Stimulated activated naive CD8-positive, alpha-beta T cell treated with anti-CD3 and anti-CD28 coated beads, Interleukin-15, Interleukin-2, amounts not matched to agents 100 U/mL and 50 U/mL, for 24 hours (primary cell): ENCODE measurements around the gene VAV3.
A peak's percentile ranks its signal among the peaks of the same experiment; 100 is the strongest.
"Not testable (repeated sequence)": the region's sequence is repeated elsewhere in the genome, so short reads cannot be mapped to it uniquely, and the experiment has no call there.

Experiments used
- ATAC-seq: fragments of 150-1000 bp; cut with Tn5 transposase; one replicate; pipeline ENCODE4 v1.10.0; 2021
- DNase-seq: peaks from one replicate; pipeline ENCODE4 v3.0.0; 2021

The VAV3 gene

DNA sequence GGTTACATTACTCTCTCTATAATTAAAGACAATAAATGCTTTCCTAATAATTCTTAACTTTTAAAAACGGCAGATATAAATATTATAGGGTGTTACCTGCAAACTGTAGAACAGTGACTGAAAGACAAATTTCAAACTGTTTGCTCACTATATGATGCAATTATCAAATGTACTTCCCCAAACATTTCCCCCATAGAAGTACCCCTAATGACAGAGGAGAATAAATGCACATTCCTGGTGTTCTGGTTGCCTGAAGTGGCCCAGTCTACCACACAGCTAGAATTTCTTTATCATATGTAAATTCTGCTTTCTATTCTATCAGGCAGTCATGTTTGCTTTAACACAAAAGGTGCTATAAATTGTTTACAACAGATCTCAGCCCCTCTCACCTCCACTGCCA, 70.4 kb downstream of the VAV3 start:
- no peak for ATAC-seq
- no peak for DNase-seq

DNA sequence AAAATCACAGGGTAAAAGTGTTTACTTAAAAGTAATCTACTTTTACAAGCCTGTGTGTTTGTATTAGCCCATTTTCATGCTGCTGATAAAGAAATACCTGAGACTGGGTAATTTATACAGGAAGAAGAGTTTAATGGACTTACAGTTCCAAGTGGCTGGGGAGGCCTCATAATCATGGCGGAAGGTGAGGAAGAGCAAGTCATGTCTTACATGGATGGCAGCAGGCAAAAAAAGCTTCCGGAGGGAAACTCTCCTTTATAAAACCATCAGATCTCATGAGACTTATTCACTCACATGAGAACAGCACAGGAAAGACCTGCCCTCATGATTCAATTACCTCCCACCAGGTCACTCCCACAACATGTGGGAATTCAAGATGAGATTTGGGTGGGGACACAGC, 71.6 kb downstream of the VAV3 start:
- DNase-seq, ATAC-seq: not testable (repeated sequence)

DNA sequence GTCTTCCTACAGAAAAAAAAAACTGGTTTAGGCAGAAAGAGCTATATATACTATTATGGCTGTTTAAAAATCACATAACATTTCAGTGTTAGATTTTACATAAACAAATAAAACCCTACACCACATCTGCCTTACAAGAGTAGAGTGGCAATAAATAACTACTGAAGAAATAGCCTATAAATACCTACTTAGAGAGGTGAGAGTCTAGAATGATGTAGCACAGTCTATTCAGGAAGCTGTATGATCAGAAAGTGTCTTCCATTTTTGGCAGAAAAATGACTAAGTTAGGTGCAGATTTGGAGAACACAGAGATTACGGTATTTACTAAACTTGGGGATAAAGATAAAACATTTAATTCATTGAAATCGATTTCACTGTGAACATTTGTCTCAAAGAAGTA, 75.5 kb downstream of the VAV3 start:
- ATAC-seq (no peak), DNase-seq (no peak)

DNA sequence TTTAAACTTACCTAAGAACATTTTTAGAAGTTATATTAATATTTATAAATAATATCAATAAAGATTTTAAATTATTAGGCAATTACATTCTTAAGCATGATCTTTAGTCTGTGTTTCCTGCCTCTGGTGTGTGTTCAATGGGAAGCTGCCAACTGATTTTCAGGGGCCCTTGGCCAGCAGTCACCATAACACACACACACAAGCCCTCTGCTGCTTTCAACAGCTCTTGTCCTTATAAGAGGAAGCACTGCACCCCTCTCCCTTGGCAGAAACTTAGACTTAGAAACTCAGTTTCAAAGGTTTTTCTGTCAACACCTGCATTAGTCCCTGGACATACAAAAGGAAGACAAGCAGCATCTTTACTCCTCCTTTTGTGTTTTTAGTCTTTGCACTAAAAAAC, 81.4 kb downstream of the VAV3 start:
- no peak for ATAC-seq
- DNase-seq, result no peak

DNA sequence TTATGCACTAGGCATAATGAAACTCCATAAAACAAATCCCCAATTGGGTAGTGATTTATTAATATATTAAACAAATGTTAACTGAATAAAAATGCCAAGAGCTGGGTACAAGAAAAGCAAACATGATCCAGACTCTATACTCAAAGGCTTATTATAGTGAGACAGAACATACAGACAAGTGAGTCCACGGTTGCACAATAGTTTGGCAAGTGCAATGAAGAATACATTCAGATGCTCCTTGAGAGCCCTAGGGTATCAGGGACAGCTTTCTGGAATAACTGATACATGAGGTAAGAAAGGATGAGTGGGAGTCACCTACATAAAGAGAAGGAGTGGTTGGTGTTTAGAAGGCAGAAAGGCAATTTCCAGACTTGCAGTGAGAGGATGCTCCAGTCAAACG, 85.1 kb downstream of the VAV3 start:
- no peak for ATAC-seq
- DNase-seq, result no peak

DNA sequence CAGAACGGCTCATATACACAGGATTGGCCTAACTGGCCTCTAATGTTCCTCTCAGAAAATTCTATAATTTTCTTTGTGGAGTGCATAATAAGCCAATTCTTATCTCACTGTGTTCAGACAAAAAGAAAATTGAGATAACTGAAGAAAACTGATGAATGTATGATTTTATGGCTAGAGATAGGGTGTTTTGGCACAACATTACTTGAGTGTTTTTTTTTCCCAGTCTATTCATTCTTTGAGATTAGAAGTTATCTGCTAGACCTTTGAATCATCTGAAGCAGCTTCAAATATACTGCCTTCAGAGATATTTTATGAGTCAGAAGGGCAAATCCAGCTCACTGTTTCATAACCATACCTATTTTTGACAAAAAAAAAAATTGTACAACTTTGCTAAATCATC, 85.6 kb downstream of the VAV3 start:
- ATAC-seq, result peak; percentile 69
- DNase-seq, result no peak

DNA sequence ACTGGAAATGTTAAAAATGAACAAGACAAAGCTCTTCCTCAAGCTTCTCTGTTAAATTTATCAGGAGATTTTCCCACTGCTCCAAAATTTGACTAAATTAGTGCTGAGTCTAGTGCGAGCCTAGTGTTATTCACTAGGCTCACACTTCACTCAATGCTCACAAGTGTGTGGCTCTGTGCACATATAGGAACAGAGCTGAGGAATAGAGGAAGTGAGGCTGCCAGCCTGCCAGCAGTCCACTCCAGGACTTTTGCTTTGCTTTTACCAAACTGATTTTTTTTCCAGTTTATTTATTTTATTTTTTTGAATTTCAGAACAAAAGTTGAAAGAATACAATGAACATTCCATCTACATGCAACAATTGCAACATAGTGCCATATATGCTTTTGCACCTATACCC, 87.2 kb downstream of the VAV3 start:
- ATAC-seq (no peak), DNase-seq (no peak)

DNA sequence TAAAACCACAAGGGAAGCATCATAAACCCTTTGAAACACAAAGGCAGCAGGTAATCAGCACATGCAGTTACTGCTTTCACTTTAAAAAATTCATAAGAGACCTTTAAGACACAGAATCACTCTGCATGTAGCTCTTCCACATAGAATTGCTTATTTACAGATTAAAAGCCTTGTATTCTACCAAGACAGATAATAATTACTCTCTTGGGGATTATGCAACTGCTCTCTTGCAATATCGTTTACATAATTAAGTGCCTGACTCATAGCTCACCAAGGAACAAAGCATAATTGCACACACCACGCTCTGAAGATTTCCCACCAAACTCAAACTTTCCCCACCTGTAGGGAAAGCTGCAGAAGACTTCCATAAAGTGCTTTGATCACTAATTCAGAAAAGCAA, 87.9 kb downstream of the VAV3 start:
- no peak for DNase-seq

DNA sequence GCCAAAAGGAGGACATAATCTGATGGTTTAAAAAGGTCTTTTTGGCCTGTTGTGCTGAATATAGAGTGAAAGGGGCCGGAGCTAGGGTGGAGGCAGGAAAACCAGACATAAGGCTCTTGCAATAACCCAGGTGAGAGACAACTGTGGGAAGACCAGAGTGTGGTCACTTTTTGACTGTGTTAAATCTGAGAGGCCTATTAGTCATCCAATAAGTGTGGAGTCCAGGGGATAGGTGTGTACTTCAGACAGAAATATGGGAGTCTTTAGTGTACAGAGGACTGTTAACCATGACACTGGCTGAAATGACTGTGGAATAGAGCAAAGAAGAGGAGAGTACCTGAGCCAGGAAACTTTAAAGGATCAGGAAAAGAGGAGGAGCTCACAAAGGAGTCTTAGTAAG, 89.3 kb downstream of the VAV3 start:
- DNase-seq, result no peak
- no peak for ATAC-seq

More for the DNA sequence above, 87.9 kb downstream of the VAV3 start:
- no peak for ATAC-seq

DNA sequence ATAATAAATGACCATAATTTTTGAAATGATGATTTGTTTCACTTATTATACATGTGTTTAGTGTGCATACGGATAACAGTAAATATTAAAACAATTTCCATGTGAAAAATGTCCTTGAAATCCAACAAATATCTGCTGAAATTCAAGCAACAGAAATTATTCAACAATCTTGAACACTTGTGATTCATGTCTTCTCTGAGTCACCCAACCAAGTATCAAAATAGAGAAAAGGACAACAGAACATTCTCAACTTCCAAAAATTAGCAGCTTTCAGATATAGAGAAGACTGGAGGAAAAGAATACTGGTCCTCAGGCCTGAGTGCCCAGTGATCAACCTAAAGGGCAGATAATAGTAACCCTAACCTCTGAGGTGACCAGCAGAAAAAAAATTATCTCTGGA, 90.8 kb downstream of the VAV3 start:
- ATAC-seq (no peak), DNase-seq (no peak)

DNA sequence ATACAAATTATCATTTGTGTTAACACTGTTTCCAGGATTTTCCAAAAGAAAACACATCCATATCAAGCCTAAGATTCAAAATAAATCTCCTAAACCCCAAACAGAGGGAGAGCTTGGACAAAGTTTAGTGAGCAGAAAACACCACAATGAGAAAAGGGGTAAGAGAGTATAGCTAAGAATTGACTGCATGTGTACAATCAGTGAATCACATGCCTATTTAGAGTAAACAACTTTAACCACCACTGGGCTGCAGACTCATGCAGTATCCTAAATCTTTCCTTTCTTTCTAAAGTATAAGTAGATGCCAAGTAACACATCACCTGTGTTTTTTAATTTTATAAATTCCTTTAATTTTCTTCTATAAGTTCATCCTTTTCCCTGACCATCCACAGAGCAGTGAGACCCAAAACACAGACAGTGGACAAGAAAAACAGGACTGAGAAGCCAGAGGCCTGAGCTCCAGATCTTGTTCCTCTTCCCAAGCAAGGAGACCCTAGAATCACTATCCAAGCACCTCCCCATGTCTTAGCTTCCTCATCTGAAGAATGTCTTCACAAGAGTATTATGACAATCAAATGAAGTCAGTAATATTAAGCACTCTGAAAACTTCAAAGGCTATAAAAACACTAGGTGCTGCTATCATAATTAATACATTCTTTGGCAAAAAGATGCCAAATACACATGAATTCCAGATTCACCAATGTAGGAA, 93.1 kb downstream of the VAV3 start:
- DNase-seq, result no peak
- no peak for ATAC-seq

DNA sequence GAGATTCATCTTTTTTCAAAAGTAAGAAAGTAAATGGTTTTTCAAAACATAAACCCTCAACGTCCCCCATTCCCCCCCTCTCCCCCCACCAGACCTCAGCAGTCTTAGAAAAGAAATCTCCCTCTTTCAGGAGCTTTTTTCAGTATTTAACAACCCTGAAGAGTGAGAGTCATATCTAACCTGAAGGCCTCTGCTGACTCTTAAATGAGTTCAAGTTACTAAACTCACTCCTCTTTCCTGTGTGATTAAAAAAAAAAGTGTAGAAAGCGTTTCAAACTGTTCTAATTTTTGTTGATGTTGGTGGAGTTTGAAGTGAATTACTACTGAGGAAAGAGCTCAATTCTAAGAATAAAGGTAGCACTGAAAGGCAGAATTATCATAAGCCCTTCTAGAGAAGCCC, 93.7 kb downstream of the VAV3 start:
- ATAC-seq (peak; percentile 66), DNase-seq (no peak)

DNA sequence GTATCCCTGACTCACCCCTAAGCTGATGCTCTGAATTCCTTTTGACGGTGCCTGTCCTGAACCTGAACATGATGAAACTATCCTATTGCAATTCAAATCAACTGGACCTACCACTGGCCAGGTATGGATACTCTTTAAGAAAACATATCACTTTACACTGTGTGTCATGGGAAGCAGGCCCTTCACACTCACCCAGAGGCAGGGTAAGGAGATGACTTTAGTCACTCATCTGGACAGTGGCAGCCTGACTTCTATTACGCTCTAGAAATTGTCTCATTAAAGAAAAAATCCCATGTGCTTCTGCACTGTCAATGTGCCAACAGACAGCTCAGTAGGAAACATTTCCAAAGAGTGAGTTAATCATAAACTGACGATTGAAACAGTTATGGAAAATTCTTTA, 94.3 kb downstream of the VAV3 start:
- no peak for DNase-seq
- ATAC-seq, result no peak

DNA sequence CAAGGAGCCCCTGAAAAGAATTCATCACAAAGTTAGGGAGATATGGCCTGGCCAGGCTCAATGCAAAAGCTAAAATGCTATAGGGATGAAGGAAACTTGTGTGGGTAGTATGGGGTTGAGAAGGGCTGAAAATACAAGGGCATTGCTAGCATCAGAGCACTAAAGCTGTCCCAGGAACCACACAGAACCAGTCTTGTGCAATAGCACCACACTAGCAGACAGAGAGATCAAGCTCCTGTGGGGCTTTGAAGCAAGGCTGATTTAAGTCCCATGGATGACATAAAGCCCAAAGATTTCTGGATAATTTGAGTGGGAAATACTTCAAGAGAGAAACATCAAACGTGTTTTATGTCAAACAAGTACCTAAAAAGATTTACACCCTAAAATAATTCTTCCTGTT, 97.1 kb downstream of the VAV3 start:
- DNase-seq (no peak), ATAC-seq (no peak)

DNA sequence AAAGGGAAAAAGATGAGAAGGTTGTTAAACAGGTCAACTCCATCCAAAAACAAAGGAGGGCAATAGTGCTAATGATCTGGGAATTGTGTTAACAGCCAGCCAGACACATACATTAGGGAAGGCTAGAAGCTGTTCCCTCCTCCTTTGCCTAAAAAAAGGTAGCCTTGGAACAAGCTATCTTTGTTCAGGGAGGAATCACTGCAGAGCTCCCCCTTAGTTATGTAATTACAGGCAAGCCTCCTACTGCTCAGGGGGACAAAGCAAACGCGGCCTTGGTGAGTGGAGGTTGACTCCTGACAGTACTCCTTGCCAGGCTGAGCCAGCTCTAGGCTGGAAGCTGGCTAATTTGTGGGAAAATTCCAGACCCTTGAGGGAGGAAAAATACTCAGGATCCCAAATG, 97.6 kb downstream of the VAV3 start:
- ATAC-seq (no peak), DNase-seq (no peak)

DNA sequence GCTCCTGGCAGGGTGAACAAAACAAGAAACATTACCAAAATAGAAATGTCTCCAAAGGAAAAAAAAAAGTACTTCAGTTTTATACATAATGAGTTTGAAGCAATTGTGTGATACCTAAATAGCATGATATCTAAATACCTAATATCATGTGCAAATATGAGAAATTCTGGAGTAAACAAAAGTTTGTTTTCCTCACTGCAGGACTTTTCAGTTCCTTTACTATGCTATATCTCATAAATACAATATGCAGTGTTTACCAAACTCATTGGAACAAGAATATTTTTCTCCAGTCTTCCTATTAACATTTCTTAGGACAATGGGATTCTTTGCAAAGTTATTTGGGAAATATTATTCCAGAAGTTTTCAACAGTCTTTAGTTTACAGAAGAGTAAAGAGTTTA, 98.1 kb downstream of the VAV3 start:
- ATAC-seq, result no peak
- no peak for DNase-seq

DNA sequence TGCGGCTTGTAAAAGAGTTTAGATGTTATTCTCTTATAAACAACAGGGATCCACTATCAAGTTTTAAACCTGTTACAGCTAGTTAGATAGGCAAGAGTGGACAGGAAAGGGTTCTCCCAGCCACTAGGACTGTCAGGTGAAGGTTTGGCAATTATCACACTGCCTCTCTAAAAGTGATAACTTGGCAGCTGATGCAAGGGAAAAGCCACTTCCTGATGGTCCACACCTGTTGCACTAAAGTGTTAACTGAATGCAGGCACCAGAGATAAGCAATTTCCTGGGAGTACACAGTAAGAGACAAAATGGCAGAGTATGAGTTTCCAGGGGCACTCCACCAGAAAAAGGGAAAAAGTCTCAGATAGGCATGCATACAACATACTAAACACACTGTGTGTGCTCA, 99.4 kb downstream of the VAV3 start:
- DNase-seq, result no peak

DNA sequence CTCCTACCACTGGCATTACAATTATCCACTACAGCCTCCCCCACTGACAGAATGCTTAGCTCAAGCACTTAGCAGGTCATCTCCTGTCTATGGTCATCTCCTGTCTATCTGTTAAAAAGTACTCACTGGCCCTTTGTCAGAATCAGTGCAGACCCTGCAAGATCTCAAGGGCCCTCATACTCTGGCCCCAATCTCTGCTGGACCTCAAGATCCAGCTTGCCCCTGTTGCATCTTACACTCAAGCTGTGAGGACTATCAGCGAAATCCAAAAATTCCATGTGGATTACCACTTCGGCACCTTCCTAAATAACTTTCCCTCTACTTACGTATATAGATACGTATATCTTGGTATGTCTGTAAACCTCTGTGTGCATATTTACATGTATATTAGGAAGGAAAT, 101.6 kb downstream of the VAV3 start:
- ATAC-seq, result no peak
- no peak for DNase-seq

More for the DNA sequence above, 99.4 kb downstream of the VAV3 start:
- ATAC-seq, result no peak

DNA sequence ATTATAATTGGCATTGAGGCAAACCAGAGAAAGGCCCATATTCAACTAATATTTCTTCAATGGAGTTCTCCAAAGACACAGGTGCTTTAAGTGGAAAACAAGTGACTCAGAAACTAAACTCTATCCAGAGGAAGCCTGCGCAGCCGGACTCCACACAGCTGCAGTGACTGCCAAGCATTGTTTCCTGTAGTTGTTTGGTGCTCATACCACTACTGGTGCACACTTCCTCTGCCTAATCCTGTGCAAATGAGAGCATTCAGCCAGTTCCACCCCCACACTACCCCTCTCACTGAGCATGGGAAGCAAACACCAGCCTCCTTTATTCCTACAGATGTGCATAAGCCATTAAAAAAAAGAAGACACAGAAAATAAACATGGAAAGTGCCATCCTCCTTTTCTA, 102.9 kb downstream of the VAV3 start:
- DNase-seq (no peak), ATAC-seq (no peak)

DNA sequence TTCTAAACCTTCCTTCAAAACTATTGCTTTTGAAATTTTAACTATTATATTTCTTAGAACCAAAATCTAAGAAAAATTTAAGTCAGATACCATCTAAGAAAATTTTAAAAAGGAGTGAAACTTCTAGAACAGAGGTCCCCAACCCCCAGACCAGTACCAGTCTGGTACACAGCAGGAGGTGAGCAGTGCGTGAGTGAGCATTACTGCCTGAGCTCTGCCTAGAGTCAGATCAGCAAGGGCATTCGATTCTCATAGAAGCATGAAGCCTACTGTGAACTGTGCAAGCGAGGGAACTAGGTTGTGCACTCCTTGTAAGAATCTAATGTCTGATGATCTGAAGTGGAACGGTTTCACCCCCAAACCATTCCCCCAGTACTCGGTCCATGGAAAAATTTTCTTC, 106.7 kb downstream of the VAV3 start:
- ATAC-seq, result no peak
- no peak for DNase-seq

DNA sequence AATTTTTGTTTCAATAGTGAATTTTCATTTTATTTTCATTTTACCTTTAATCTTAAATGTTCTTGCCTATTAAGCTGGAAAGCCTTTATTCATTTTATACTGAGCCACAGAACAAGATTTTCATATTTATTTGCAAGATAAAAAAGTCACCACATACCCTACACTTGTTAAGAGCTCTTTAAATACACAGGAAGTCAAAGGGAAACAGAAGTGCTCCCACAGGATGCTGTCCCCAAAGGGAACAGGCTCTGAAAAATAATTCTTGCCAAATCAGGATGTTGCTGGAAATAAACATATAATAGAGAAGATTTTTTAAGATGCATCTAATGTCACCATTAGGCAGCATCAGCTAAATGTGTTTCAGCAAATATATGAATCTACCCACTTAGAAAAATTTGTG, 113.6 kb downstream of the VAV3 start:
- DNase-seq, result no peak
- no peak for ATAC-seq

DNA sequence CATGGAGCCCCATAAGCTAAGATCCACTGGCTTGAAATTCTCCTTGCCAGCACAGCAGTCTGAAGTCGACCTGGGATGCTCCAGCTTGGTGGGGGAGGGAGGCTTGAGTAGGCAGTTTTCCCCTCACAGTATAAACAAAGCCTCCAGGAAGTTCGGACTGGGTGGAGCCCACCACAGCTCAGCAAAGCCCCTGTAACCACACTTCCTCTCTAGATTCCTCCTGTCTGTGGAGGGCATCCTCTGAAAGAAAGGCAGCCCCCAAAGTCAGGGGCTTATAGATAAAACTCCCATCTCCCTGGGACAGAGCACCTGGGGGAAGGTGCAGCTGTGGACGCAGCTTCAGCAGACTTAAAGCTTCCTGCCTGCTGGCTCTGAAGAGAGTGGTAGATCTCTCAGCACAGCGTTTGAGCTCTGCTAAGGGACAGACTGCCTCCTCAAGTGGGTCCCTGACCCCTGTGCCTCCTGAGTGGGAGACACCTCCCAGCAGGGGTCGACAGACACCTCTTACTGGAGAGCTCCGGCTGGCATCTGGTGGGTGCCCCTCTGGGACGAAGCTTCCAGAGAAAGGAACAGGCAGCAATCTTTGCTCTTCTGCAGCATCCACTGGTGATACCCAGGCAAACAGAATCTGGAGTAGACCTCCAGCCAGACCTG, 120.3 kb downstream of the VAV3 start:
- not testable (repeated sequence) for DNase-seq
- ATAC-seq, result peak; percentile 52

DNA sequence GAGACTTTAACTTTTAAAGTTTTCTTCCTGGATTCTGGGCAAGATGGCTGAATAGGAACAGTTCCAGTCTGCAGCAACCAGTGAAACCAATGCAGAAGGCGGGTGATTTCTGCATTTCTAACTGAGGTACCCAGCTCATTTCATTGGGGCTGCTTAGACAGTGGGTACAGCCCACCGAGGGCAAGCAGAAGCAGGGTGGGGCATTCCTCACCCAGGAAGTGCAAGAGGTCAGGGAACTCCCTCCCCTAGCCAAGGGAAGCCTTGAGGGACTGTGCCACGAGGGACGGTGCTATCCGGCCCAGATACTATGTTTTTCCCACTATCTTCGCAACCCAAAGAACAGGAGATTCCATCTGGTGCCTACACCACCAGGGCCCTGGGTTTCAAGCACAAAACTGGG, 121.0 kb downstream of the VAV3 start:
- ATAC-seq (no peak), DNase-seq (no peak)

DNA sequence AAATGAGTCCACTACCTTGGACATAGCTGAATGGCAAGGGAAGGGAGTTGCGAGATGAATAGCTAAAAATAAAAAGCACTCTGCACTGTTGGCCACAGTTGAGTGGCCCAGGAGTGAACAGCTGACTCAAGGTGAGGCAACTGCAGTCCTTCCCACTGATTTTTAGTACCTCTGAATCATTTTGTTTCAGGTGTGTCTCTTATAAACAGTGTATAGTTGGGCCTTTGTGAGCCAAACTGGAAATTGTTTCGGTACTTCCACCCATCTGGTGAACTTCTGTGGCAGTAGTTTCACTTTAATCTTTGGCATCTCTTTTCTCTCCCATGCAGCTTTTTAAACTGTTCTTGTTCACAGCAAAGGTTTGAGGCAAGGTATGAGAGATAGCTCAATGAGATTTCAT, 122.7 kb downstream of the VAV3 start:
- DNase-seq, result no peak

More for the DNA sequence above, 122.7 kb downstream of the VAV3 start:
- peak; percentile 59 for ATAC-seq
